Stimulated activated CD8-positive, alpha-beta memory T cell treated with anti-CD3 and anti-CD28 coated beads, Interleukin-15, amount 100 ng/mL, for 48 hours (primary cell): ENCODE measurements around the gene SNUPN.
A peak's percentile ranks its signal among the peaks of the same experiment; 100 is the strongest.
"Not testable (repeated sequence)": the region's sequence is repeated elsewhere in the genome, so short reads cannot be mapped to it uniquely, and the experiment has no call there.

Experiments
- DNase-seq, 2 donors: peaks; one replicate each; pipeline ENCODE4 v3.0.0-alpha.2; 2020; ENCODE audit warnings: low read depth in 2 of 2

The SNUPN gene

GRCh38 chr15:75583701-75584100 lies 41.8 kb downstream of the SNUPN start:
- DNase-seq, result no peak

GRCh38 chr15:75582943-75583342 lies 42.6 kb downstream of the SNUPN start:
- not testable (repeated sequence) for DNase-seq

GRCh38 chr15:75578948-75579920 lies 46.3 kb downstream of the SNUPN start, which contains the start of gene PTPN9:
Gene PTPN9, minus strand, starts transcription at chr15:75579315. Its CDS starts 539 bp downstream, at chr15:75578776.
- DNase-seq, result peak; percentile 56 to 62

- peak in 1 of 2 donors; percentile 7 for DNase-seq
Measured at GRCh38 chr15:75578173-75578947, 47.2 kb downstream of the SNUPN start.

GRCh38 chr15:75577401-75578172 lies 47.9 kb downstream of the SNUPN start:
- no peak for DNase-seq

- DNase-seq, result no peak
Measured at GRCh38 chr15:75573648-75574384, 51.7 kb downstream of the SNUPN start.

GRCh38 chr15:75570126-75570845 lies 55.2 kb downstream of the SNUPN start:
- no peak for DNase-seq

GRCh38 chr15:75565062-75565970 lies 60.2 kb downstream of the SNUPN start:
- DNase-seq, result no peak

GRCh38 chr15:75561888-75562287 lies 63.6 kb downstream of the SNUPN start:
- no peak for DNase-seq

- not testable (repeated sequence) for DNase-seq
Measured at GRCh38 chr15:75559360-75559759, 66.2 kb downstream of the SNUPN start.

GRCh38 chr15:75558955-75559354 lies 66.6 kb downstream of the SNUPN start:
- not testable (repeated sequence) for DNase-seq

GRCh38 chr15:75554717-75555116 lies 70.8 kb downstream of the SNUPN start:
- no peak for DNase-seq

- DNase-seq, result no peak
Measured at GRCh38 chr15:75553659-75554058, 71.9 kb downstream of the SNUPN start.

GRCh38 chr15:75551091-75551490 lies 74.4 kb downstream of the SNUPN start:
- DNase-seq, result no peak
